HG02759 (cell line): ENCODE results near the gene GIGYF2.
A peak's percentile ranks its signal among the peaks of the same experiment; 100 is the strongest.

Source experiments
- ATAC-seq: cut with Tn5 transposase; IDR thresholded peaks from one replicate; pipeline ENCODE4 v1.9.1; 2021; ENCODE audit warnings: mild to moderate bottlenecking, moderate library complexity; ENCODE audit not compliant: unreplicated experiment

Gene GIGYF2

DNA sequence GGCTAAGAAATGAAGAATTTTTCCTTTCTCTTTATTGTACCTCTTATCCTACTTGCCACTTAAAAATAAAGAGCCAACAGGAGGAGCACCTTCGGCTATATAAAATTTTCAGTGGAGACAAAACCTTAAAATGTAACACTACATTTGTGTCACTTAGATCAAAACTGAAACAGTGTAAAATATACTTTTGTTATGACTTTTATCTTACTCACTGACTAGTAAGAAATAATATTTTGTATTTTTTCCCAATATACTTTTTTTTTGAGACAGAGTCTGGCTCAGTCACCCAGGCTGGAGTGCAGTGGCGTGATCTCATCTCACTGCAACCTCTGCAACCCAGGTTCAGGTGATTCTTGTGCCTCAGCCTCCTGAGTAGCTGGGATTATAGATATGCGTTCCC is 50.9 kb downstream of the GIGYF2 start:
- ATAC-seq = no peak

DNA sequence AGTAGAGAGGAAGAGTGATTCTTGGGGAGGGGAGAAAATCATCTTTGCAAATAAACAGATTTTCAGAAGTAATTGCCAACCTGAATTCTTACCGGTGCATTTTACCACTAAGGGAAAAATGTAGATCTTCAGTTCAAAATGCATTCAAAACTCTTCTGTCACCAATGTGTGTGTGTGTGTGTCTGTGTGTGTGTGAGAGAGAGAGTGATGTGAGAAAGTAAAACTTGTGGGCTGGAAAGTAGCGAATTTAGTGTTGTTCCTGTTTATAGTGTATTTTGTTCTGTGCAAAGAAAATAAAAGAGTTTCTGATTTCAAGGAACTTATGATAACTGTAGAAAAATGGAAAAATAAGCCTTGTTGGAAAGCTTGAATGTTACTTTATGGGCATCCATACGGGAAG is 52.2 kb downstream of the GIGYF2 start:
- no peak for ATAC-seq

DNA sequence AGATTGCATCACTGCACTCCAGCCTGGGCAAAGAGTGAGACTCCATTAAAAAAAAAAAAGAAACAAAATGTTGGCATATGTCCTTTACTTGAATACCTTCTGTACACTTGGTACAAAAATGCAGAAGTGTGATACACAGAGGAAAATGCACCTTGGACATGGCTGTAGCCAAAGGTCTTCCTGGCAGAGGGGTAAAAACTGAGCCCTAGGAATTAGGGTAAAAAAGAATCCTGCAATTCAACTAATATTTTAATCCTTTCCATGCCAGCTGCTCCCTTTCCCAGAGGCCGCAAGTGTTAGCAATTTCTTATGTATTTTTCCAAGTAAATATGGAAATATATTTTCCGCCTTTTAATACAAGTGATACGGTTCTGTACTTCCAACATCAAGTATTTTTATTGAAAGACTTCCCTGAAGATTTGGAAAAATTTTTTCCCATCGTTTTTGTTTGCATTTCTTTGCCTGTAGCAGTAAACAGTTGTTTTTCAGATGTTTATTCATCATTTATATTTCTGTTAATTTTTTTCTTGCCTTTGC is 53.1 kb downstream of the GIGYF2 start:
- ATAC-seq = no peak

DNA sequence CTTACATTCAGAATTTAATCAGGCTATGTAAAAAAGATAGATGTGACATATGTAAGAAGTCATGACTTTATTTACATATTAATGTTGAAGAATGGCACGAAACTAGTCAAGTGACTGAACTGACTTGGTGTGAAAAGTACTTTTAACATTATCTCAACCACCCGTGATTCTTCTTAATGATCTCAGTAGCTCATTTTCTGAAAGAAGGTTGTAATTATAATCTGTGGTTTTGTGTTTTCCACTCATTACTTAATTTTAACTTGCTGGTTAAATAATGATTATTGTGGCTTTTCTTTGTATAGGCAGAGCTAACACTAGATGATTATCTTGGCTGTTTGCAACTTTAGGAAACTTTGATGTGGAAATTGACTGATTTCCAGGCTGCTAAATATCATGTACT is 60.8 kb downstream of the GIGYF2 start:
- no peak for ATAC-seq

DNA sequence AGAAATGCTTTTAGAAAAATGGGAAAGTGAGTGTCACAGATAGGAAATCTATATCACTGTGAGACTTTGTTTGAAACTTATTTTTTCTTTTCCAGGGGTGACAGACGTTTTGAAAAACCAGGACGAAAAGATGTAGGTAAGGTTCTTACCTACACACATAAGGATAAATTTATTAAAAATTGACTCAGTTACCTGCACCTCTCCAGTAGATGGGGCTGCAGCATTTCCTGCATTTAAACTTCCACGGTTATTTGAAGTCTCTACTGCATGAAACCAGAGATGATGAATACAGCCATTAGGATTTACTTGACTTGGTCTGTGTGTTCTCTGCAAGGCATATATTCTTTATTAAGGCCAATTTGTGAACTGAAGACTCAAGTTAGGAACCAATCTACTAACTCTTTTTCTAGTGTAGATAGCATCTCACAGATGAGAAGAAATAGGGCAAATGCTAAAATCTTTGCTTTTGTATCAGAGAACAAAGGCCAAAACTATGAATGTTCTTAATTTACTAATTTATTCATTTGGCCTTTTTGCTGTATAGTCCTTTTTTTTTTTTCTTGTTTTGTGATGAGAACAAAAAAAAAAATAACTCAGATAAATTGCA is 64.3 kb downstream of the GIGYF2 start:
- ATAC-seq = no peak

DNA sequence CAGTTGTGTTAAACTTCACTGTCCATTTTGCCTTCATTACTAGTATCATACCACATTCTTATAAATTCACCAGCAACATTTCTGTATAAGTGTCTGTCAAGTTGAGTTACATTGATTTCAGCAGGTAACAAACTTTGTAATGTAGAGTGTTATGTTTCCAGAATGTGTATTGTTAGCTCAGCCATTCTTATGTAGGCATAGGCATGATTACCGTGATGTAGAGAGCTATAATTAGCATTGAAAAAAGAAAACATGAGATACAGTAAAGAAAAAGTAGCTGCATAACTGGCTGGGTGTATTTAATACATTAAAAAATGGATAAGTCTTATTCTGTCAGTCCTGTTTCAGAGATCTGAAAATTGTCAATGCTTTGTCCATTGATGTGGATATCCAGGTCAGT is 70.7 kb downstream of the GIGYF2 start:
- no peak for ATAC-seq

DNA sequence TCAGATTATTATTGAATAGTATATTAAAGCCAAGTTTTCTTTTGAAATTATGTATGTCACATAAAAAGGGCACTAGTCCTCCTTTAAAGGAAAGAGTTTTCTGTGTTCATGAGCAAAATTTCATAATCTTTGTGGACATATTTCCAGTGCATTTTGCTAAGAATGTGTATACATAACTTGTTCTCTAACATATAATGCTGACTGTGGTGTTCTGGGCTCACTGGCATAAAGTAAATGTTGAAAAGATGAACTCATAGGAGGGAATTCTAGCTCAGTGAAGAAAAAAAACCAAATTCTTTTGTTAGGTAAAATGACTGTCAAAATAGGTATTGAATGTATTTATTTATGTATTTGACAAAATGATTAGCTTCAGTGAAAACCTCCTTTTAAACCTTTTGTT is 73.1 kb downstream of the GIGYF2 start:
- no peak for ATAC-seq

DNA sequence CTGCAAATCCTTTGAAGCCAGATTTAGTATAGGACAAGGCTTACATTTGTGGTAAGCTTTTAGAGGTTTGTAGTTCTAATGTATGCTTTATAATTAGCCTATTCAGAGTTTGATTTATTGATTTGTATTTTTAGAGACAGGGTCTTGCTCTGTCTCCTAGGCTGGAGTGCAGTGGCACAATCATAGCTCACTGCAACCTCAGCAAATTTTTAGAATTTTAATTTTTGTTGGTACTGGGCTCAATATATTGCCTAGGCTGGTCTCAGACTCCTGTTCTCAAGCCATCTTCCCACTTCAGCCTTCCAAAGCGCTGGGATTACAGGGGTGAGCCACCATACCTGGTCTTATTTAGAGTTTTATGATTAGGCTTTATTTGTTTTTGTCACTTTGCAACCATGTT is 74.7 kb downstream of the GIGYF2 start:
- no peak for ATAC-seq

DNA sequence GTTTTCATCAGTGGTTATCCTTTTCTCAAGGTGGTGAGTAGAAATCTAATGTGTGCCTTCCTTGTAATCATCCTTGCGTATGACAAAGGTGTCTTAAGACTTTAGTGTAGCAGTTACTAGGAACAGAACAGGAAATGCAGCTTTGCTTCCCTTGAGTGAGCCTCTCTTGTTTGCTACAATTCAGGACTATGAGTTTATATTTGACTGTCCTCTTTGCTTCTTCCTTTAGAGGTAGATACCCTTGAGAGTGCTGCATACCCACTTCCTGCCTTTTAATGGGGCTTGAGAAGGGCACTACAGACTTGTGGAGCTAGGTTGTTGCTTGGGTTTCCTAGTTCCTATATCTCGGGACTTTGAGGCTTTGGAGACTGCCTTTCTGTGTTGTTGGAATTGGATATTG is 75.4 kb downstream of the GIGYF2 start:
- ATAC-seq = peak; percentile 78

DNA sequence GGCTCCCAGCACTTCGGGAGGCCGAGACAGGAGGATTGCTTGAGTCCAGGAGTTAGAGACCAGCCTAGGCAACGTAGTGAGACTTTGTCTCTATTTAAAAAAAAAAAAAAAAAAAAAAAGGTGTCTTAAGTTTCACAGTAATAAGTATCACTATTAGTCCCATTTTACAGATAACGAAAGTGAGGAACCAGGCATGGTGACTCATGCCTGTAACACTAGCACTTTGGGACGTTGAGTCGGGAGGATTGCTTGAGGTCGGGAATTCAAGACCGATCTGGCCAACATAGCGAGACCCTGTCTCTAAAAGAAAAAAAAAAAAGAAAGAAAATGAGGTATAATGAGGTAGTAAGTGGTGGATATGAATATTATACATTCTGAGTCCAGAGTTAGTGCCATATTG is 76.7 kb downstream of the GIGYF2 start:
- ATAC-seq = no peak

DNA sequence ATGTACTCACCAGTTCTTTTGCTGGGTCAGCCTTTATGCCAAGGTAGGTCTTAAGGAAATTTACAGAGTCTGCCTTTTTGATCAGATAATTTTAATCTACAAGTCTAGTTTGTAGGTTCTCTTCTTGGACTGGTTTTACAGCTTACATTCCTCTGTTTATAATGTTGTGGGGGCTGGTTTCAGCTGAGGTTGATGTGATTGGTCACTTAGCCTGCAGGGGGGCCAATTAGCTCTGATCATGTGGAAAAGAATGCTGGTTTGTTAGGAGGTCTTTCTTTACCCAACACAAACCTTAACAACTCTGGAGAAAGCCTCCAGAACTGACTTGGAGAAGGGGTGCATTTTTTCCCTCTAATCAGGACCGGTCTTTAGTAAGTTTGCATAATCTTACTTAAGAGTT is 79.3 kb downstream of the GIGYF2 start, which contains the start of gene KCNJ13:
TSS of gene KCNJ13 (minus strand) at position 131 of the 400 bp plus-strand sequence. CDS start 5,203 bp downstream, outside the sequence.
- no peak for ATAC-seq

DNA sequence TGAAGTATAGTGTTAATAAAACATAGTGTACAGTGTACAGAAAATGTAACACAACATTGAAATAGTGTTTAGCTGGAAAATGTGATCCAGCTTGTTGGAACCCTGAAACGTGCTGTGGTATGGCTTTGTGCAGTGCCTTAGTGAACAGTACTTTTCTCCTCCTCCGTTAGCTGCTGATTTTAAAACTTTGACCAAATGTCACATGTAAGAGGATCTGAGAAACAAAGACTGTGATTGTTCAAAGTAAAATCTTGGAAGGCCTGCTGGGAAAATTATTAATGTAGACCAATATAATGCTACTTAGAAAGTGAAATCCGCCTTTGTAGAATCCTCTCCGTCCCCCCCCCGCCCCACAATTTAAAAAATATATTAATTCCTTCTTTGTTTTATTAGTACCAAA is 80.1 kb downstream of the GIGYF2 start:
- ATAC-seq = no peak

DNA sequence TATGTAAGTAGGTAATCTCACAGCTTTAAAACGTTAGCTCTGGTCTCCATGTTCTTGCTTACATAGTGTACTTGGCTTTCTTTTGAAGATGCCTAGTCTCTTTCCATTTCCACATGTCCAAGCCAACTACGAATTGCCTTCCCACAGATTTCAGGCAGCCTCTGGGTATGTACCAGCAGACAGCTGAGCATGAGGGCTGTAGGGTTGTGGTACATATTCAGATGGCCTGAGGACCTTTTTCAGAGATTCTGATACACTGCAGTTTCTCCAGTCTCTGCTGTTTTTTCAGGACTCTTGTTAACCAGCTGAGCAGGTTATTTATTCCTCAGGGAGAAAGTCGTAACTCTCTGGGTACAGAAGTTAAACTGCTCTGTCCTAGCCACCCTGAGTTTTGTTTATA is 82.3 kb downstream of the GIGYF2 start:
- no peak for ATAC-seq

DNA sequence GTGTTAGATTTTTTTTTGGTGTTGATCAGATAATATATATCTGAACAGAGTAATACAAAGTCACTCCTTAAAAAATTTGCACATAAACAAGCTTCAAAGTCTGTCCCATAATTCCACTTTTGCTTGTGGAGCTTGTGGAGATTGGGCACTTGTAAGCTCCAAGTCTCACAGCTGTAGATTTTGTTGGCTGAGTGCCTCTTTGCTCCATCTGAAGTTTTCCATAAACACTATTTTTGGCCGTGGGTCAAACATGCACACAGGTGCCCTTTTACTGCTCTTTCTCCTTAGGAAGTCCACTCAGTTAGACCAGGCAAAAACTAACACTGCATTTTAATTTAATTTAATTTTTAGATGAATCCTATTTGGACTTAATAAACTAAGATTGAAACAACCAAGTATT is 82.8 kb downstream of the GIGYF2 start:
- ATAC-seq = no peak

DNA sequence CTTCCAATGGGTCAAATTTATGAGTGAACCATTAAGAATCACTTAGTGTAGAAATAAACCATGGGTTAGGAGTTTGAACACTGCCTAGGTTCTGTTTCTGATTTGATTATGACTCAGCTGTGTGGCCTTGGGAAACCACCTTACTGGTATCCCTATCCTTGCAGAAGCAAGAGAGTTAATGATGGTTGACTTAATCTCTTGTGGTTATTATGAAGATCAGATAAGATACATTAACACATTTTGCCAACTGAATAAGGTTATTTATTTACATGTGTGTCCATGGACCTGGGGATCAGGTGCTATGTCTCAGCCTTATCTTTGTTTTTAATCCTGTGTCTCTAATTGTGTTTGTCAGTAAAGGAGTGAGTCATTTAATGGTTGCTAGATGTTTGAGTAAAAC is 84.6 kb downstream of the GIGYF2 start:
- ATAC-seq = peak; percentile 95

DNA sequence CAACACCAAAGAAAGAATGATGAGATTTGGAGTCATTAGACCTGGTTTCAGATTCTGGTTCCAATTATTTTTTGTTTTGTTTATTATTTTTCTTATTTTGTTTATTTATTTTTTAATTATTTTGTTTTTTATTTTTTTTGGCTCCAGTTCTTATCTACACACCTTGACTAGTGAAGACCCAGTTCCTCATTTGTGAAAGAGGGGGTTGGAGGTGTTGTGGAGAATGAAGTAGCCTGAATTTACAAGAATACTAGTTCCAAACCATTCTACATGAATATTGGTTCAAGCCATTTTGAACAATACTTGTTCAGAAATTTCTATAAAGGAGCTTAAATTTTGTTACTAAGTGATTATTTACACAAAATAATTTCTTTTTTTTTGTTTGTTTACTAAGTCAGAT is 86.1 kb downstream of the GIGYF2 start:
- no peak for ATAC-seq

DNA sequence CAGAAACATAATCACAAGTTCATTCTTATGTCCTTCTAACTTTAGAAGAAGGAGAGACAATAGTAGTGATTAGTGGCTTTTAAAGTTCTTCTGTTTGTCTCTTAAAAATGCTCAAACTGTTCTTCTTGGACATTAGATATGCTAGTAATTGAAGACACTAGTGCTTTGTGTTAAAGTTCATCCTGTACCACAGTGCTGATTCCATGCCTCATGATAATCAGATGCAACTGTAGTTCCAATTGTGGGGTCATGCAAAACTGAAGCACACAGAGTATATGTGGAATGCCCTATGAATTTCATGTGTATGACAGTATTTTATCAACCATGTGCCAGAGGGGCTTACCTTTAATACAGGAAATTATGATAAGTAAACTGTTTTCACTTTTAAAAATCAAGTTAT is 90.7 kb downstream of the GIGYF2 start:
- ATAC-seq = no peak

DNA sequence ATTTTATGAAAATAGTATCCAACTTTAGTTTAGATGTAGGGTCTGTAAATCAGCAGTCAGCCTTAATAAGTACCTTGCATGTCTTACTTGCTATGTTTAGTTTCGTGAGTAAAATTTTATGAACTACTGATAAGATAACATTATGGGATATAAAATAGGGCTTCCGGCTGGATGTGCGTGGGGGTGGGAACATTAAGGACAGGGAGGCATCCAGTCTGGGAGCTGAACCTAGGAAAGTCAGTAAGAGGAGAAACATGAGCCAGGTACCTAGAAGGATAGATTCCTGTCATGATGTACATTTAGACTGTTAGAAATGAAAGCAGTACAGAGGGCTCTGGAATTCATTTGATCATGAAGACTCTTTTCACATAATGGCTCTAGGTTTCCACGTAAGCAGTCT is 92.0 kb downstream of the GIGYF2 start:
- ATAC-seq = no peak

DNA sequence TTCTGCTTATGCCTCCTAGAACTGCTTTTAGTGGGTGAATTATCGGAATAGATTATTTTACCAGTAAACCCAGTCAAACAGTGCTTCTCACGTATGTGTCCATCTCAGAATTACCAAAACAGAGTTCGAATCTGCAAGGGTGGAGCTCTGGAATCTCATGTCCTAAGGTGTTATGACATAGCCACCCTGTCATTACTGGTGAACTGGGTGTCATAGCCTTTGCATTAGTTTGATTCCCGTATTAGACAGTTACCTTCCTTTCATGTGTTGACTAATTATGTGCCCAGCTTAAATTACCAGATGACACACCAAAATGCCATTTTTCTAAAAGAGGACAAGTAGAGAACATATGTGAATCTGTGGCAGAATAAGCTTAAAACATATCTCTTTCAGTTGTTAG is 94.4 kb downstream of the GIGYF2 start:
- no peak for ATAC-seq

DNA sequence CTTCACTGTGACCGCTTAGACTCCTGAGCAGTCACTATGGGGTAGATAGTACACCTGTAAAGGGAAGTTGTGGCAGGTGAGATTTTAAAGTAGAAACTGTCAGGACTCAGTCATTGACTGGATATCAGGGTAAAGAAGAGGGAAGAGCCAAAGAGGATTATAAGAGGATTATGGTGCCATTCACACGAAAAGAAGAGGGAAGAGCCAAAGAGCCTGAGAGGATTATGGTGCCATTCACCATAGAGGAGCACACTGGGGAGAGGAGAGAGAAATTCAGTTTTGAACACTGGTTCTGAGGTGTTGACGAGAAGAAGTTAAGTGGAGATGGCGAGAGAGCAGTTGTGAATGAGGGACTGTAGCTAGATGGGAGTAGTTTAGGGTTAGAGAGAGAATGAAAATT is 96.1 kb downstream of the GIGYF2 start:
- ATAC-seq = no peak

DNA sequence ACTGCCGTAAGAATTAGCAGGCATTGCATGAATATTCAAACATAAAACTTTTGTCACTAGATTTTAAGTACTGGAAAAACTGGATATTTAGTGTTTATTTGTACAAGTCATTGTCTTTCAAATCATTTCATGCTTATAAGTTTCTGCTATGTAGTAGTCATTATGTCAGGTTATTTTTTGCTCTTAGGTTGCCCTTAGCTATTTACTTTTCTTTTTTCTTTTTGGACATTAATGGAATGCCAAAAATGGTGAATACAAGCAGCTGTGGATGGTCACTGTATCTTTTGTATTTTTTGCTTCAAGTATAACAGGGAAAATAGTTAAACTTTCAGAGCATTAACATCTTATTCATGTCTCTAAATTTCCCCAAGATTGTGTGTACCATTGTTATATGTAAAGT is 97.8 kb downstream of the GIGYF2 start:
- no peak for ATAC-seq

DNA sequence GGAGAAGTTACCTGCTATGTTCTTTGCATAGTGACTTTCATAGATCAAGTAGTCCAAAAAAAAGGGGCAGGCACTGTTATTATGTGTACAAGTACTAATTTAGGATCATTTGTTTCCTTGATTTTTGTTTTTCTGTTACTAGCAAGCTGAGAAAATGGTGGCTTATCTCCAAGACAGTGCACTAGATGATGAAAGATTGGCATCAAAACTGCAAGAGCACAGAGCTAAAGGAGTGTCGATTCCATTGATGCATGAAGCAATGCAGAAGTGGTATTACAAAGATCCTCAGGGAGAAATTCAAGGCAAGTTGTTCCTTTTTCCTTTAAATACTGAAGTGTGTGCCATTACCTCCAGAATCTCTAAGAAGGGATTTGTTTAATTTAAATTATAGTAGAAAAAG is 98.8 kb downstream of the GIGYF2 start:
- no peak for ATAC-seq

DNA sequence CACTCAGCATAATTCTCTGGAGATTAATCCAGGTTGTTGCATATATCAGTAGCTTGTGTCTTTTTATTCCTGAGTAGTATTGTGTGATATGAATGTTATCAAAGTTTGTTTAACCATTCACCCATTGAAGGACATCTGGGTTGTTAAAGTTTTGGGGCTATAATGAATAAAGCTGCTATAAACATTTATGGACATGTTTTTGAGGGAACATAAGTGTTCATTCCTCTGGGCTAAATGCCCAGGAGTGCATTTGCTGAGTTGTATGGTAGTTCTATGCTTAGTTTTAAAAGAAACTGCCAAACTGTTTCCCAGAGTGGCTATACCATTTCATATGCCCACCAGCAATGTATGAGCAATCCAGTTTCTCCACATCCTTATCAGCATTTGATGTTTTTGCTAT is 101.1 kb downstream of the GIGYF2 start:
- ATAC-seq = no peak
